T47D (cell line): ENCODE data around the gene ZRANB2.

Source experiments
- DNase-seq, 2 experiments: peaks; one replicate each; pipeline versions ENCODE4 v3.0.0 to v3.0.0-alpha.2; 2011 to 2012; ENCODE audit warnings: low read depth in 1 of 2, low spot score in 1 of 2
- JUND ChIP-seq: IDR thresholded peaks from 2 replicates; pipeline ENCODE4 v1.6.1; 2012; ENCODE audit warnings: low read depth
- in situ Hi-C: cut with HindIII; loops from 2 replicates; pipeline ENCODE4 v1.10.0; 2016; ENCODE audit warnings: low sequenced_read_pairs, low pct_unique_long_range_greater_than_20kb

The ZRANB2 gene

GRCh38 chr1:71088645-71089287 is 7.9 kb upstream of the ZRANB2 start:
- in situ Hi-C loops: no loop called here
- DNase-seq: no peak
- no peak for TF ChIP-seq JUND

- DNase-seq: no peak
- in situ Hi-C loops: no loop called here
- no peak for TF ChIP-seq JUND
These were observed 6.9 kb upstream of the ZRANB2 start for GRCh38 chr1:71087713-71088112.

GRCh38 chr1:71087060-71087459 is 6.2 kb upstream of the ZRANB2 start:
- no peak for DNase-seq
- no peak for TF ChIP-seq JUND
- in situ Hi-C loops: no loop called here

- in situ Hi-C loops: no loop called here
- no peak for TF ChIP-seq JUND
These were observed 5.5 kb upstream of the ZRANB2 start for GRCh38 chr1:71086331-71086730.

GRCh38 chr1:71083271-71083670 is 2.4 kb upstream of the ZRANB2 start:
- in situ Hi-C loops: no loop called here
- no peak for TF ChIP-seq JUND
- DNase-seq: no peak

More at GRCh38 chr1:71086331-71086730, 5.5 kb upstream of the ZRANB2 start:
- DNase-seq: no peak

GRCh38 chr1:71081697-71082080 is 854 bp upstream of the ZRANB2 start:
- DNase-seq: no peak
- in situ Hi-C loops: no loop called here
- no peak for TF ChIP-seq JUND

GRCh38 chr1:71080230-71080738 is 551 bp downstream of the ZRANB2 start:
- in situ Hi-C loops: no loop called here
- peak in 1 of 2 experiments; percentile 14 for DNase-seq
- TF ChIP-seq JUND: no peak

- in situ Hi-C loops: no loop called here
- no peak for DNase-seq
- no peak for TF ChIP-seq JUND
These were observed 6.2 kb downstream of the ZRANB2 start for GRCh38 chr1:71074681-71075080.

GRCh38 chr1:71072273-71072672 is 8.6 kb downstream of the ZRANB2 start:
- no peak for TF ChIP-seq JUND
- in situ Hi-C loops: no loop called here
- no peak for DNase-seq

GRCh38 chr1:71071720-71072119 is 9.1 kb downstream of the ZRANB2 start:
- in situ Hi-C loops: no loop called here
- TF ChIP-seq JUND: no peak
- no peak for DNase-seq

GRCh38 chr1:71068325-71069240 is 12.3 kb downstream of the ZRANB2 start:
- DNase-seq: no peak
- TF ChIP-seq JUND: no peak
- in situ Hi-C loops: no loop called here

- TF ChIP-seq JUND: no peak
- DNase-seq: no peak
- in situ Hi-C loops: no loop called here
These were observed 26.0 kb downstream of the ZRANB2 start for GRCh38 chr1:71054791-71055190.

GRCh38 chr1:71054281-71054731 is 26.5 kb downstream of the ZRANB2 start:
- in situ Hi-C loops: no loop called here
- TF ChIP-seq JUND: no peak
- no peak for DNase-seq
